GM08714 (cell line): ENCODE measurements around the gene FIBIN.
"Not testable (repeated sequence)": the region's sequence is repeated elsewhere in the genome, so short reads cannot be mapped to it uniquely, and the experiment has no call there.

ENCODE experiments used
- H3K4me3 ChIP-seq: fragments of 200-500 bp; sonication (Bioruptor generic); 2 replicates; pipeline ENCODE4 v1.5.1; 2014; ENCODE audit warnings: mild to moderate bottlenecking, low read length, inconsistent platforms
- ZNF274 ChIP-seq: IDR thresholded peaks from 2 replicates; pipeline ENCODE4 v1.6.1; 2012; ENCODE audit warnings: mild to moderate bottlenecking, low read depth, low read length

The FIBIN gene

DNA sequence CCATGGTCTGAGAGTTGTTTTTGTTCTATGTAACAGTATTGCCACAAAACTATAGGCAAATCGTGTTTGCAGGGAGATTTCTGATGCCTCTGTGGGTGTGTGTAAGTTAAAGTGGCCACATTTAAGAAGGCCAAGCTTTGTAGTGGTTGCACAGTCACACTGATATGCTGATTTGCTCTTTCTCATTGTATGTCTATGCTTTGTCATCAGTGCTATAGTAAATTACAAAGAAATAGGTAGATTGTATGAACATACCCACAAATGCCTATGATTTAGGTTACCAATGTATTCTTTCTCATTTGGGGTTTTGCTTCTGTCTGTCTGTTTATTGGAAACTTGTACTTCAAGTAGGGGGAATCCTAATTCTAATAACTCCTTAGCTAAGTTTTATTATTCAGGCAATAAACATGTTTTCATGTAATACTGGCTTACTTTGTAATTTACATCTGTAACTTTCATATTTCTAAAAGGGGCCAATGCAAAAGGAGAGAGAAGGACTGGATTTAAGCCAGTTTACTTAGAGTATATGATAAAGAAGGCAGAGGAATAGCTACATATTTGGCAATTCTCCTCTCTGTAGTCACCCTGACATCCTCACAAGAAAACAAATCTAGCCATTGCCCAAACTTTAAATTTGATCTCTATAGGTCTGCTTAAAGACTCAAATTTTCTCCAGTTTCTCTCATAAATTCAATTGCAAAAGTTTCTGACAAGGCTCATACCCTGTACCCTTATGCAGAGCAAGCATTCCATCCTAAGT is 2.0 kb downstream of the FIBIN start:
- no peak overlapping the region for H3K4me3 ChIP-seq

DNA sequence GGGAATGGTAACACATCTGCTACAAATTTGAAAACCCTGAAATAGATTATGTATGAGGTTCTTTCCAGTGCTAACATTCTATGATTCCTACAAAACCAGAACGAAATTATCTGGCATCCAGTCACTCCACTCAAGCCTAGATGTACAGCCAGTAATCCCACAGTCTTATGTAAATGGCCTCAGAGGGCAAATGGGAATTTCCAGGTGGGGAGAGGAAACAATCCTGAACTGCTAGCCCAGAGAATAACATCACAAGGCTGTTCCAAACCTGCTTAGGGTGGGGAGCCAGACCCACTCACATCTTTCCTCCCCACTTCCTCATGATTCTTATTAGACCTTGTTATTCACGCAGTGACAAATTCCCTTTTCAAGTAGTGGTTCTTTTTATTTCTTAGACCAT is 3.5 kb downstream of the FIBIN start:
- no peak for TF ChIP-seq ZNF274
- H3K4me3 ChIP-seq, result no peak overlapping the region

More for the DNA sequence above, 2.0 kb downstream of the FIBIN start:
- TF ChIP-seq ZNF274, result no peak

DNA sequence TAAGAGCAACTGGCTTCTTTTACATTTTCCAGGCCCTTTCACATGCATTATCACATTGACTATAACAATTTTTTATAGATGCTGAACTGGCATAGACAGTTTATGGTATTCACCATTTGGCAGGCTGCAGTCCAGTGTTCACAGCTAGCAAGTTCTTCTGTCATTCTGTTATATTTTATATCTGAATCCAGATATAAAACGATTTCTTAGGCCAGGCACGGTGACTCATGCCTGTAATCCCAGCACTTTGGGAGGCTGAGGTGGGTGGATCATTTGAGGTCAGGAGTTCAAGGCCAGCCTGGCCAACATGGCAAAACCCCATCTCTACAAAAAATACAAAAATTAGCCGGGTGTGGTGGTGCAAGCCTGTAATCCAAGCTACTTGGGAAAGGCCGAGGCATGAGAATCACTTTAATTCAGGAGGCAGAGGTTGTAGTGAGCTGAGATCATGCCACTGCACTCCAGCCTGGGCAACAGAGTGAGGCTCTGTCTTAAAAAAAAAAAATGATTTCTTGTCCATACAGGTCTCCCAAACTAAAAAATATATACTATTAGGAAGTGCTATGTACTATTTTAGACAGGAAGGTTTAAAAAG is 7.3 kb downstream of the FIBIN start:
- H3K4me3 ChIP-seq, result not testable (repeated sequence)

GRCh38 chr11:27002431-27002830 is 8.5 kb downstream of the FIBIN start:
- H3K4me3 ChIP-seq, result no peak overlapping the region
- no peak for TF ChIP-seq ZNF274

GRCh38 chr11:27002838-27003237 is 8.9 kb downstream of the FIBIN start:
- no peak overlapping the region for H3K4me3 ChIP-seq
- no peak for TF ChIP-seq ZNF274

DNA sequence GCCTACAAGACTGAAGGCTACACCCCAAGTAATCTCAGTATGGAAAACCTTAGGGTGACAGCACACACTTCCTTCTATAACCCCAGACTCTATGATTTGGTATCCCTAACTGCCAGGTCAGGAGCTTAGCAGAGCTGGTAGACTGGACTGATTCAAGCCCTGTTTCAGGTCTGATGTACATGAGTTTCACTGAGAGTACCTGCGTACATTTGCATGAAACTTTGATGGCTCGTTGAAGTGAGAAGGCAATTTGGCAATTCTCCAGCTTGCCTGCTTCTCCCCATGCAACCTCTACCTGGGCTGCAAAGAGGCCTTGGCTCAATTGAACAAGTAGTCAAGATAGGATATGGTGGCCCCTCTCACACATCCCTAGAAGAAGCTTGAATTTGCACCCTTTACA is 10.2 kb downstream of the FIBIN start:
- TF ChIP-seq ZNF274, result no peak
- H3K4me3 ChIP-seq, result no peak overlapping the region

- no peak for TF ChIP-seq ZNF274
- no peak overlapping the region for H3K4me3 ChIP-seq
These were observed 15.1 kb downstream of the FIBIN start for GRCh38 chr11:27008811-27009535.

GRCh38 chr11:27011560-27012233 is 17.8 kb downstream of the FIBIN start:
- no peak overlapping the region for H3K4me3 ChIP-seq
- no peak for TF ChIP-seq ZNF274

- TF ChIP-seq ZNF274, result no peak
- H3K4me3 ChIP-seq, result no peak overlapping the region
These were observed 18.5 kb downstream of the FIBIN start for GRCh38 chr11:27012234-27012921.

DNA sequence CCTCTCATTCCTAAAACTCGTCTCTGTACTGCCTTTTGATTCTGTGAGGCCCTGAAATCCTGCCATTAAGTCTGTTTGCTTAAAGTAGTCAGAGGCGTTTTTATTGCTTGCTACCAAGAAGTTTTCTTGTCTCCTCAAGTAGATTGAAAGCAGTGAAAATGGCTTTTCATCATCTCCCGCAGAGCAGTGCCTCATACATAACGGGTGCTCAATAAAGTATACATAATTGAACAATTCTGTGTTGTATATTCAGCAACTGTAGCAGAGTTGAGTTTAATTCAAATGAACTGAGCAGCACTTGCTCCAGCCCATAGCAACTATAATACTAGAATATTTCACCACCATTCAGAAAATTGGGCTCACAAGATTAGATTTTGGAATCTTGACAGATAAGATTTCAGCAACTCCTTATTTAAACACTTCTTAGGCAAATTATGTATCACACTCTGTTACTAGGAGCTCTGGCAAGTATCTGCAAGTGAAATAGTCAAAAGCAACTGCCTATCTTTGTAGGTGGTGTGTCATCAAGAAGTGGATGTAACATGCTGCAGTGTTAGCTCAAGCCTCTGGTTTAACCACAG is 20.0 kb downstream of the FIBIN start:
- TF ChIP-seq ZNF274, result no peak
- H3K4me3 ChIP-seq, result no peak overlapping the region

DNA sequence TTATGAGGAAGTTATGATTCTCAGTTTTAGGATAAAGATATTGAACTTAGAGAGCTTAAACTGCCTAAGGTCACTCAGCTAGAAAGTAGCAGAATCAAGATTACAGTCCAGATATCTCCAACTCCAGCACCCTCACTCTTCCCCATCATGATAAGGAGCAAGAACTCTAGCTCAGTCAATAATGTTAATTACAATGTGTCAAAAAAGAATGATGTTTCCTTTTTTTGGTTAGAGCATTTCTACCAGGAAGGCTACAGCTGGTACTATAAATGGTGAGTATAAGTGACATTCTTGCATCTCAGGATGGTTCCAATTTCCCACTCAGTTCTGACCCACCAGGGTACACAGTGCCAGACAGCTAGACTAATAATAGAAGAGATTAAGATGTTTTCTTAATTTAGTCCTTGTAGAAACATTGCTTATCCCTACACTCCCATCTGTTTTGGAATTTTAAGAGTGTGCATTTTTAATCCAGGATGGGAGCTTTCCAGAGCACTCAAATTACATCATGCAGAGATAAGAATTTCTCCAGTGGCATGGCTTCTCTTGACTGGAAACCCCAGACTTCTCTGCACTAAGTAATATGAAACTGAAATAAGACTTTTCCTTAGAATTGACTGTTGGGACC is 25.1 kb downstream of the FIBIN start:
- TF ChIP-seq ZNF274, result no peak
- H3K4me3 ChIP-seq, result no peak overlapping the region

DNA sequence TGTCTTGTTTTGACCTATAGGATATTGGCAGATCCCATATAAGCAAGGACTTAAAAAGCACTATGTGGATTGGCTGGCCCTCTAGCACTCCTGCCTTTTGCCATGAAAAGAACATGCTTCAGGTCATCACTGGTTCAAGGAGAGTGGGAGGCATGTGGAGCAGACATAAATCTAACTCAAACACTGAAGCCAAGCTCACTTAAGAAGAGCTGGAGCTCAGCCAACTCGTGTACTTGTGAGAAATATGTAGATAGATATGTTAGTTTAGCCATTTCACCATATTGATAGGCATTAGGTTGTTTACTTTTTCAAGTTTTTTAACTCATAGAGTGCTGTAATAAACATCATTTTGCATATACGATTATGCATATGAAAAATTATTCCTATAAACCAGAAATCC is 26.8 kb downstream of the FIBIN start:
- no peak for TF ChIP-seq ZNF274
- H3K4me3 ChIP-seq, result no peak overlapping the region

GRCh38 chr11:27022659-27023251 is 28.8 kb downstream of the FIBIN start:
- no peak overlapping the region for H3K4me3 ChIP-seq
- TF ChIP-seq ZNF274, result no peak
